ENCODE results near the gene ECSCR. TPM values are rescaled to one million over a fixed set of nuclear protein-coding genes. Genes with fewer than 3 reads are reported as not detected.
"Not testable (repeated sequence)": the region's sequence is repeated elsewhere in the genome, so short reads cannot be mapped to it uniquely, and the experiment has no call there.

Gene ECSCR
- total RNA-seq, 1 experiment from 2014 or later, result not detected

DNA sequence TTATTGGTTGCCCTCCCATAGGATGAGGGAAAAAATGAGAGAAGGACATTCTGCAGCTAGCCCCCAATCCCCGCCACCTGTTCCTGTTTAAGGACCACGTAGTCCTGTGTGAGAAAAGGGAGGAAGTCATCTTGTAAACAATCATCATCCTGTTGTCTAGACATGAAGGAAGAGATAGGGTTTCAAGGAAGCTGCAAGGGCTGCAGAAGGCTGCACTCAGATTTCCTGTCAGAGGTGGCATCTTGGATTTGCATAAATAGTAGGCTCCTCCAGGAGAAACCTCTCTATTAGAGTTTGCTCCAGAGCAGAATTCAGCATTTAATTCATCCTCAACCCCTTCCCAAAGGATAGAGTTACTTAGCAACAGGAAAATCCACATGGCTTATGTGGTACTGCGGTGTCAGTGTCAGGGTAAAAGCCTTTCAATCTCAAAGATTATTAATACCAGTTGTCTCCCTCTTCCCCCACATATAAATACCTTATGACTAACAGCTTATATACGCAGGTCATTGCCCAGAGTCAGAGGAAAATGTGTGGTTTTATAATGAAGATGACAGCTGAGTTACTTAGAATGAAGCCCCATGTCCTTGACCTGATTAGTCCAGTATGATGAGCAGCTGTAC, 18.6 kb downstream of the ECSCR start:
- ATAC-seq (no peak), DNase-seq (ENCODE audit: low read depth, low spot score) (no peak)
- H3K27ac ChIP-seq (ENCODE audit: low read length), result no peak overlapping the region
- no peaks in the 10 kb centered on the region for H3K4me1 ChIP-seq (ENCODE audit: control insufficient read depth, insufficient read depth, low read length)
- in situ Hi-C loops (cut with HindIII; ENCODE audit: low pct_unique_long_range_greater_than_20kb, low sequenced_read_pairs) (no loop called here), intact Hi-C loops (cut with micrococcal nuclease; ENCODE audit: unreplicated experiment) (no loop called here)
- TF ChIP-seq TCF7L2 (IDR thresholded peaks at IDR 0.05; ENCODE audit: low read depth, low read length), result no peak
- TF ChIP-seq, protein P1, sequence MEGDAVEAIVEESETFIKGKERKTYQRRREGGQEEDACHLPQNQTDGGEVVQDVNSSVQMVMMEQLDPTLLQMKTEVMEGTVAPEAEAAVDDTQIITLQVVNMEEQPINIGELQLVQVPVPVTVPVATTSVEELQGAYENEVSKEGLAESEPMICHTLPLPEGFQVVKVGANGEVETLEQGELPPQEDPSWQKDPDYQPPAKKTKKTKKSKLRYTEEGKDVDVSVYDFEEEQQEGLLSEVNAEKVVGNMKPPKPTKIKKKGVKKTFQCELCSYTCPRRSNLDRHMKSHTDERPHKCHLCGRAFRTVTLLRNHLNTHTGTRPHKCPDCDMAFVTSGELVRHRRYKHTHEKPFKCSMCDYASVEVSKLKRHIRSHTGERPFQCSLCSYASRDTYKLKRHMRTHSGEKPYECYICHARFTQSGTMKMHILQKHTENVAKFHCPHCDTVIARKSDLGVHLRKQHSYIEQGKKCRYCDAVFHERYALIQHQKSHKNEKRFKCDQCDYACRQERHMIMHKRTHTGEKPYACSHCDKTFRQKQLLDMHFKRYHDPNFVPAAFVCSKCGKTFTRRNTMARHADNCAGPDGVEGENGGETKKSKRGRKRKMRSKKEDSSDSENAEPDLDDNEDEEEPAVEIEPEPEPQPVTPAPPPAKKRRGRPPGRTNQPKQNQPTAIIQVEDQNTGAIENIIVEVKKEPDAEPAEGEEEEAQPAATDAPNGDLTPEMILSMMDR (IDR thresholded peaks at IDR 0.05), result no peak
- no peak for TF ChIP-seq POLR2AphosphoS5 (IDR thresholded peaks at IDR 0.05; ENCODE audit: low read depth, low read length)
- TF ChIP-seq, protein P2, sequence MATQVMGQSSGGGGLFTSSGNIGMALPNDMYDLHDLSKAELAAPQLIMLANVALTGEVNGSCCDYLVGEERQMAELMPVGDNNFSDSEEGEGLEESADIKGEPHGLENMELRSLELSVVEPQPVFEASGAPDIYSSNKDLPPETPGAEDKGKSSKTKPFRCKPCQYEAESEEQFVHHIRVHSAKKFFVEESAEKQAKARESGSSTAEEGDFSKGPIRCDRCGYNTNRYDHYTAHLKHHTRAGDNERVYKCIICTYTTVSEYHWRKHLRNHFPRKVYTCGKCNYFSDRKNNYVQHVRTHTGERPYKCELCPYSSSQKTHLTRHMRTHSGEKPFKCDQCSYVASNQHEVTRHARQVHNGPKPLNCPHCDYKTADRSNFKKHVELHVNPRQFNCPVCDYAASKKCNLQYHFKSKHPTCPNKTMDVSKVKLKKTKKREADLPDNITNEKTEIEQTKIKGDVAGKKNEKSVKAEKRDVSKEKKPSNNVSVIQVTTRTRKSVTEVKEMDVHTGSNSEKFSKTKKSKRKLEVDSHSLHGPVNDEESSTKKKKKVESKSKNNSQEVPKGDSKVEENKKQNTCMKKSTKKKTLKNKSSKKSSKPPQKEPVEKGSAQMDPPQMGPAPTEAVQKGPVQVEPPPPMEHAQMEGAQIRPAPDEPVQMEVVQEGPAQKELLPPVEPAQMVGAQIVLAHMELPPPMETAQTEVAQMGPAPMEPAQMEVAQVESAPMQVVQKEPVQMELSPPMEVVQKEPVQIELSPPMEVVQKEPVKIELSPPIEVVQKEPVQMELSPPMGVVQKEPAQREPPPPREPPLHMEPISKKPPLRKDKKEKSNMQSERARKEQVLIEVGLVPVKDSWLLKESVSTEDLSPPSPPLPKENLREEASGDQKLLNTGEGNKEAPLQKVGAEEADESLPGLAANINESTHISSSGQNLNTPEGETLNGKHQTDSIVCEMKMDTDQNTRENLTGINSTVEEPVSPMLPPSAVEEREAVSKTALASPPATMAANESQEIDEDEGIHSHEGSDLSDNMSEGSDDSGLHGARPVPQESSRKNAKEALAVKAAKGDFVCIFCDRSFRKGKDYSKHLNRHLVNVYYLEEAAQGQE (IDR thresholded peaks at IDR 0.05; ENCODE audit: insufficient read depth in 1 of 2, low read depth in 2 of 2, low read length in 1 of 2), result no peak
- no peak for TF ChIP-seq SIN3A (IDR thresholded peaks at IDR 0.05; ENCODE audit: borderline replicate concordance, insufficient read depth, low read depth, low read length)
- ChIA-PET CTCF (interaction anchor here (0.5 kb wide), 1 partner anchor 1101 kb away, joined by 3 read pairs; no protein-coding TSS in a partner anchor), POLR2A (no interaction called here)
- no peaks in the 10 kb centered on the region; the same call in 1 of the 2 replicates for H3K27me3 ChIP-seq (ENCODE audit: control insufficient read depth, insufficient read depth, low read length)
- BruUV-seq (replicated peaks), result no TSS peak
- H3K9me3 ChIP-seq (ENCODE audit: control insufficient read depth, insufficient read depth, low read depth, low read length), result no peaks in the 10 kb centered on the region
- no peak overlapping the region for H3K4me3 ChIP-seq (ENCODE audit: low read depth in 2 of 2, low read length in 2 of 2)
- H3K36me3 ChIP-seq (ENCODE audit: control insufficient read depth, insufficient read depth, low read length), result no peaks in the 10 kb centered on the region

DNA sequence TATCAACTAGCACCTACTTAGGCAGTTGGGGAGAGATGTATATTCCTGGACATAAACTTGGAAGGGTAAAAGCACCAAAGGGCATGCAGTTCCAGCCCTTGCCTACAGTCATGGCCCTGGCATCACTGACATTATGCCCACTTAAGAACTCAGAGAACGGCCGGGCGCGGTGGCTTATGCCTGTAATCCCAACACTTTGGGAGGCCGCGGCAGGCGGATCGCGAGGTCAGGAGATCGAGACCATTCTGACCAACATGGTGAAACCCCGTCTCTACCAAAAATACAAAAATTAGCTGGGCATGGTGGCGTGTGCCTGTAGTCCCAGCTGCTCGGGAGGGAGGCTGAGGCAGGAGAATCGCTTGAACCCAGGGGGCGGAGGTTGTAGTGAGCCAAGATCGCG, 22.1 kb downstream of the ECSCR start:
- CTCF ChIA-PET; H3K4me1 ChIP-seq (ENCODE audit: control insufficient read depth, insufficient read depth, low read length); H3K9me3 ChIP-seq (ENCODE audit: control insufficient read depth, insufficient read depth, low read depth, low read length); H3K27me3 ChIP-seq (ENCODE audit: control insufficient read depth, insufficient read depth, low read length); BruUV-seq (replicated peaks); DNase-seq (ENCODE audit: low read depth, low spot score); in situ Hi-C loops (cut with HindIII; ENCODE audit: low pct_unique_long_range_greater_than_20kb, low sequenced_read_pairs); H3K4me3 ChIP-seq (ENCODE audit: low read depth in 2 of 2, low read length in 2 of 2); H3K36me3 ChIP-seq (ENCODE audit: control insufficient read depth, insufficient read depth, low read length); intact Hi-C loops (cut with micrococcal nuclease; ENCODE audit: unreplicated experiment); ATAC-seq; H3K27ac ChIP-seq (ENCODE audit: low read length); POLR2A ChIA-PET: not testable (repeated sequence)
